Mammary epithelial cell (primary cell): ENCODE data around the gene PSMD6.

Source experiments
- CTCF ChIP-seq, 2 donors: IDR thresholded peaks in 1 of 2; conservative IDR thresholded peaks in 1 of 2; 2 replicates each; pipeline ENCODE4 v1.5.1; 2011 to 2012; ENCODE audit warnings: inconsistent platforms in 2 of 2, low read length in 2 of 2, mild to moderate bottlenecking in 2 of 2, control low read depth in 1 of 2, low read depth in 1 of 2; ENCODE audit not compliant: insufficient read depth in 1 of 2; ENCODE audit errors: extremely low read depth in 1 of 2
- EZH2 ChIP-seq: IDR thresholded peaks from 2 replicates; pipeline ENCODE4 v1.6.1; 2012; ENCODE audit warnings: low read length, inconsistent platforms, borderline replicate concordance

- TF ChIP-seq CTCF (conservative IDR thresholded peaks at IDR 0.05 in 1 of 2, IDR thresholded peaks at IDR 0.05 in 1 of 2; ENCODE audit: extremely low read depth in 1 of 2, insufficient read depth in 1 of 2, low read depth in 1 of 2, low read length in 2 of 2), result no peak
- no peak for TF ChIP-seq EZH2
These were observed 55.4 kb downstream of the PSMD6 start for GRCh38 chr3:63967675-63968611.
